Loucy (cell line): ENCODE results near the gene CXCR6.

ENCODE experiments used
- CTCF ChIP-seq: fragments of 200-600 bp; sonication (generic); conservative IDR thresholded peaks from 2 replicates; pipeline ENCODE4 v1.5.1; 2014; ENCODE audit warnings: mild to moderate bottlenecking, antibody characterized with exemption, low read length
- EZH2phosphoT487 ChIP-seq: fragments of 200-600 bp; IDR thresholded peaks from 2 replicates; pipeline ENCODE4 v1.6.1; 2018; ENCODE audit warnings: antibody characterized with exemption, mild to moderate bottlenecking, moderate library complexity, borderline replicate concordance

- TF ChIP-seq CTCF = peak; percentile 48
- TF ChIP-seq EZH2phosphoT487 = no peak
Observed at GRCh38 chr3:45906681-45907407, 36.4 kb upstream of the CXCR6 start.
